Stimulated activated naive CD8-positive, alpha-beta T cell treated with anti-CD3 and anti-CD28 coated beads, Interleukin-15, Interleukin-2, amounts not matched to agents 100 ng/mL and 50 ng/mL, for 24 hours (primary cell): ENCODE results near the gene CACNG4.

Source experiments
- H3K27ac Mint-ChIP-seq: one replicate; pipeline ENCODE4 v1.8.0; 2021; ENCODE audit warnings: mild to moderate bottlenecking, mixed read lengths
- H3K27me3 Mint-ChIP-seq: one replicate; pipeline ENCODE4 v1.8.0; 2021; ENCODE audit warnings: mixed read lengths
- H3K36me3 Mint-ChIP-seq: one replicate; pipeline ENCODE4 v1.8.0; 2021; ENCODE audit warnings: low read depth, mixed read lengths
- H3K4me1 Mint-ChIP-seq: one replicate; pipeline ENCODE4 v1.8.0; 2021; ENCODE audit warnings: low read depth, mixed read lengths
- H3K4me3 Mint-ChIP-seq: one replicate; pipeline ENCODE4 v1.8.0; 2021; ENCODE audit warnings: mild to moderate bottlenecking, mixed read lengths
- H3K9me3 Mint-ChIP-seq: one replicate; pipeline ENCODE4 v1.8.0; 2021; ENCODE audit warnings: mixed read lengths

The CACNG4 gene

GRCh38 chr17:66978514-66979061 is 14.1 kb downstream of the CACNG4 start:
- H3K27ac Mint-ChIP-seq: no peak overlapping the region
- no peaks in the 10 kb centered on the region for H3K36me3 Mint-ChIP-seq
- H3K27me3 Mint-ChIP-seq: peaks cover 49% of the 10 kb centered on the region
- H3K9me3 Mint-ChIP-seq: no peaks in the 10 kb centered on the region
- no peak overlapping the region for H3K4me3 Mint-ChIP-seq
- peaks cover 2% of the 10 kb centered on the region for H3K4me1 Mint-ChIP-seq

- Mint-ChIP-seq H3K4me1 (peaks cover 12% of the 10 kb centered on the region), H3K36me3 (no peaks in the 10 kb centered on the region), H3K27ac (no peak overlapping the region), H3K4me3 (no peak overlapping the region), H3K9me3 (no peaks in the 10 kb centered on the region), H3K27me3 (peaks cover 51% of the 10 kb centered on the region)
Measured at GRCh38 chr17:66980896-66981295, 16.4 kb downstream of the CACNG4 start.

GRCh38 chr17:66981983-66982508 is 17.5 kb downstream of the CACNG4 start:
- no peak overlapping the region for H3K27ac Mint-ChIP-seq
- H3K27me3 Mint-ChIP-seq: peaks cover 54% of the 10 kb centered on the region
- H3K36me3 Mint-ChIP-seq: no peaks in the 10 kb centered on the region
- no peaks in the 10 kb centered on the region for H3K9me3 Mint-ChIP-seq
- H3K4me3 Mint-ChIP-seq: no peak overlapping the region
- peaks cover 12% of the 10 kb centered on the region for H3K4me1 Mint-ChIP-seq

- Mint-ChIP-seq H3K4me3 (no peak overlapping the region), H3K27me3 (peaks cover 63% of the 10 kb centered on the region), H3K4me1 (peaks cover 12% of the 10 kb centered on the region), H3K9me3 (no peaks in the 10 kb centered on the region), H3K27ac (no peak overlapping the region), H3K36me3 (no peaks in the 10 kb centered on the region)
Measured at GRCh38 chr17:66983414-66984021, 19.0 kb downstream of the CACNG4 start.

- H3K36me3 Mint-ChIP-seq: no peaks in the 10 kb centered on the region
- peaks cover 12% of the 10 kb centered on the region for H3K4me1 Mint-ChIP-seq
- no peak overlapping the region for H3K4me3 Mint-ChIP-seq
- H3K27me3 Mint-ChIP-seq: peaks cover 61% of the 10 kb centered on the region
- H3K9me3 Mint-ChIP-seq: no peaks in the 10 kb centered on the region
- no peak overlapping the region for H3K27ac Mint-ChIP-seq
Measured at GRCh38 chr17:66984730-66985129, 20.2 kb downstream of the CACNG4 start.

GRCh38 chr17:66985338-66986237 is 21.1 kb downstream of the CACNG4 start:
- Mint-ChIP-seq H3K9me3 (no peaks in the 10 kb centered on the region), H3K4me3 (no peak overlapping the region), H3K27ac (no peak overlapping the region), H3K4me1 (peaks cover 12% of the 10 kb centered on the region), H3K36me3 (no peaks in the 10 kb centered on the region), H3K27me3 (peaks cover 61% of the 10 kb centered on the region)

GRCh38 chr17:66986659-66987058 is 22.2 kb downstream of the CACNG4 start:
- no peaks in the 10 kb centered on the region for H3K9me3 Mint-ChIP-seq
- peaks cover 57% of the 10 kb centered on the region for H3K27me3 Mint-ChIP-seq
- H3K4me1 Mint-ChIP-seq: peaks cover 12% of the 10 kb centered on the region
- H3K27ac Mint-ChIP-seq: no peak overlapping the region
- no peaks in the 10 kb centered on the region for H3K36me3 Mint-ChIP-seq
- no peak overlapping the region for H3K4me3 Mint-ChIP-seq

GRCh38 chr17:66987059-66987616 is 22.6 kb downstream of the CACNG4 start:
- H3K27me3 Mint-ChIP-seq: peaks cover 52% of the 10 kb centered on the region
- no peak overlapping the region for H3K27ac Mint-ChIP-seq
- H3K36me3 Mint-ChIP-seq: no peaks in the 10 kb centered on the region
- no peak overlapping the region for H3K4me3 Mint-ChIP-seq
- peaks cover 12% of the 10 kb centered on the region for H3K4me1 Mint-ChIP-seq
- no peaks in the 10 kb centered on the region for H3K9me3 Mint-ChIP-seq

- no peak overlapping the region for H3K27ac Mint-ChIP-seq
- no peaks in the 10 kb centered on the region for H3K36me3 Mint-ChIP-seq
- H3K27me3 Mint-ChIP-seq: peaks cover 46% of the 10 kb centered on the region
- no peaks in the 10 kb centered on the region for H3K9me3 Mint-ChIP-seq
- H3K4me1 Mint-ChIP-seq: peaks cover 12% of the 10 kb centered on the region
- H3K4me3 Mint-ChIP-seq: no peak overlapping the region
Measured at GRCh38 chr17:66988069-66988798, 23.7 kb downstream of the CACNG4 start.

- Mint-ChIP-seq H3K36me3 (no peaks in the 10 kb centered on the region), H3K27ac (no peak overlapping the region), H3K9me3 (no peaks in the 10 kb centered on the region), H3K4me1 (peaks cover 8% of the 10 kb centered on the region), H3K4me3 (no peak overlapping the region), H3K27me3 (peaks cover 39% of the 10 kb centered on the region)
Measured at GRCh38 chr17:66989076-66989475, 24.6 kb downstream of the CACNG4 start.

GRCh38 chr17:66989579-66989978 is 25.1 kb downstream of the CACNG4 start:
- Mint-ChIP-seq H3K27me3 (peaks cover 39% of the 10 kb centered on the region), H3K36me3 (no peaks in the 10 kb centered on the region), H3K9me3 (no peaks in the 10 kb centered on the region), H3K4me1 (peaks cover 8% of the 10 kb centered on the region), H3K4me3 (no peak overlapping the region), H3K27ac (no peak overlapping the region)

- H3K4me1 Mint-ChIP-seq: peaks cover 7% of the 10 kb centered on the region
- no peak overlapping the region for H3K27ac Mint-ChIP-seq
- no peaks in the 10 kb centered on the region for H3K9me3 Mint-ChIP-seq
- H3K27me3 Mint-ChIP-seq: peaks cover 38% of the 10 kb centered on the region
- no peaks in the 10 kb centered on the region for H3K36me3 Mint-ChIP-seq
- no peak overlapping the region for H3K4me3 Mint-ChIP-seq
Measured at GRCh38 chr17:66990047-66990446, 25.5 kb downstream of the CACNG4 start.

GRCh38 chr17:66992911-66993442 is 28.5 kb downstream of the CACNG4 start:
- no peaks in the 10 kb centered on the region for H3K9me3 Mint-ChIP-seq
- no peaks in the 10 kb centered on the region for H3K36me3 Mint-ChIP-seq
- H3K27ac Mint-ChIP-seq: no peak overlapping the region
- peaks cover 13% of the 10 kb centered on the region for H3K27me3 Mint-ChIP-seq
- no peaks in the 10 kb centered on the region for H3K4me1 Mint-ChIP-seq
- H3K4me3 Mint-ChIP-seq: no peak overlapping the region

- no peaks in the 10 kb centered on the region for H3K9me3 Mint-ChIP-seq
- H3K4me3 Mint-ChIP-seq: no peak overlapping the region
- peaks cover 4% of the 10 kb centered on the region for H3K27me3 Mint-ChIP-seq
- H3K27ac Mint-ChIP-seq: no peak overlapping the region
- no peaks in the 10 kb centered on the region for H3K36me3 Mint-ChIP-seq
- H3K4me1 Mint-ChIP-seq: no peaks in the 10 kb centered on the region
Measured at GRCh38 chr17:66994361-66994760, 29.9 kb downstream of the CACNG4 start.
